Common myeloid progenitor, CD34-positive (primary cell): Measurements from ENCODE around the gene CDK14.
"Not testable (repeated sequence)": the region's sequence is repeated elsewhere in the genome, so short reads cannot be mapped to it uniquely, and the experiment has no call there.

Experiments used
- CTCF ChIA-PET: fragments of 350-600 bp; sonication (Branson Sonifier 250); formaldehyde crosslinking; loops from one replicate; lab custom pipeline; 2021; ENCODE audit warnings: antibody characterized with exemption; lab: Charles Lee
- POLR2A ChIA-PET: fragments of 350-600 bp; sonication (Branson Sonifier 250); formaldehyde crosslinking; loops from one replicate; lab custom pipeline; 2021; ENCODE audit warnings: antibody characterized with exemption; lab: Charles Lee
- DNase-seq, 3 donors: peaks; one replicate each; pipeline versions ENCODE4 v3.0.0 to v3.0.0-alpha.2; 2013
- H3K27ac ChIP-seq, 2 experiments: 1 replicate in 1 of 2; 2 replicates in 1 of 2; pipeline ENCODE4 v1.7.0; 2013; ENCODE audit warnings: inconsistent platforms in 2 of 2, low read length in 2 of 2, mild to moderate bottlenecking in 2 of 2, low read depth in 1 of 2, moderate library complexity in 1 of 2; ENCODE audit not compliant: severe bottlenecking in 2 of 2, insufficient read depth in 1 of 2, poor library complexity in 1 of 2
- H3K27me3 ChIP-seq, 5 experiments: replicated peaks in 2 of 5; 1 replicate in 3 of 5; 2 replicates in 2 of 5; pipeline versions ENCODE4 v1.6.1 to v1.7.0; 2013; ENCODE audit warnings: low read length in 4 of 5, mild to moderate bottlenecking in 2 of 5, moderate library complexity in 2 of 5, inconsistent platforms in 1 of 5; ENCODE audit not compliant: insufficient read depth in 5 of 5, control insufficient read depth in 4 of 5
- H3K36me3 ChIP-seq, 4 experiments: 1 replicate in 2 of 4; 2 replicates in 2 of 4; pipeline versions ENCODE4 v1.6.1 to v1.7.0; 2013; ENCODE audit warnings: low read length in 3 of 4, control low read depth in 1 of 4, mild to moderate bottlenecking in 1 of 4; ENCODE audit not compliant: control insufficient read depth in 4 of 4, insufficient read depth in 4 of 4
- H3K4me1 ChIP-seq, 4 experiments: 1 replicate in 3 of 4; 2 replicates in 1 of 4; pipeline versions ENCODE4 v1.6.1 to v1.7.1; 2013; ENCODE audit warnings: low read length in 3 of 4, mild to moderate bottlenecking in 3 of 4, control low read depth in 1 of 4, inconsistent platforms in 1 of 4, moderate library complexity in 1 of 4; ENCODE audit not compliant: control insufficient read depth in 4 of 4, insufficient read depth in 4 of 4; ENCODE audit errors: control extremely low read depth in 1 of 4
- H3K4me3 ChIP-seq, 7 experiments: 1 replicate in 4 of 7; 2 replicates in 3 of 7; pipeline versions ENCODE4 v1.5.1 to v1.7.0; 2013; ENCODE audit warnings: mild to moderate bottlenecking in 7 of 7, low read length in 6 of 7, moderate library complexity in 6 of 7, inconsistent platforms in 2 of 7, low read depth in 2 of 7, control low read depth in 1 of 7; ENCODE audit not compliant: insufficient read depth in 4 of 7, control insufficient read depth in 1 of 7; ENCODE audit errors: extremely low read depth in 1 of 7
- H3K9me3 ChIP-seq, 5 experiments: 1 replicate in 4 of 5; 2 replicates in 1 of 5; pipeline versions ENCODE4 v1.6.1 to v1.7.1; 2013; ENCODE audit warnings: low read length in 4 of 5, mild to moderate bottlenecking in 2 of 5, inconsistent platforms in 1 of 5, low read depth in 1 of 5, moderate library complexity in 1 of 5; ENCODE audit not compliant: control insufficient read depth in 4 of 5, insufficient read depth in 2 of 5; ENCODE audit errors: control extremely low read depth in 1 of 5
- WGBS: methylation state at CpG from one replicate; pipeline ENCODE4 v1.1.5; 2013; ENCODE audit not compliant: insufficient coverage; 5-methylcytosine and 5-hydroxymethylcytosine counted together

The CDK14 gene

GRCh38 chr7:90777886-90778285, 181.8 kb downstream of the CDK14 start:
- Histone ChIP-seq H3K36me3 (no peaks in the 10 kb centered on the region), H3K27ac (no peak overlapping the region), H3K27me3 (no peaks in the 10 kb centered on the region), H3K4me1 (no peaks in the 10 kb centered on the region), H3K4me3 (no peak overlapping the region), H3K9me3 (peaks cover 0 to 4% (median 0%) of the 10 kb centered on the region in 5 experiments)
- no peak for DNase-seq
- ChIA-PET CTCF (no interaction called here), POLR2A (no interaction called here)

GRCh38 chr7:90788052-90788451, 191.9 kb downstream of the CDK14 start:
- ChIA-PET CTCF (no interaction called here), POLR2A (no interaction called here)
- no peak for DNase-seq
- H3K36me3 ChIP-seq = peaks cover 0 to 3% (median 0%) of the 10 kb centered on the region in 4 experiments
- no peak overlapping the region for H3K4me3 ChIP-seq
- H3K9me3 ChIP-seq = peaks cover 3 to 17% (median 6%) of the 10 kb centered on the region in 5 experiments
- no peaks in the 10 kb centered on the region for H3K27me3 ChIP-seq
- 81% methylated on average over 4 of the region's 4 CpGs for WGBS
- no peak overlapping the region for H3K27ac ChIP-seq
- H3K4me1 ChIP-seq = no peaks in the 10 kb centered on the region

- Histone ChIP-seq H3K27ac (no peak overlapping the region), H3K27me3 (no peaks in the 10 kb centered on the region), H3K4me1 (no peaks in the 10 kb centered on the region), H3K36me3 (peaks cover 0 to 3% (median 0%) of the 10 kb centered on the region in 4 experiments), H3K4me3 (no peak overlapping the region), H3K9me3 (peaks cover 3 to 14% (median 9%) of the 10 kb centered on the region in 5 experiments)
- ChIA-PET POLR2A (no interaction called here), CTCF (interaction anchor here (1.0 kb wide), 1 partner anchor 11 kb away, joined by 4 read pairs; no protein-coding TSS in a partner anchor)
- WGBS = no CpG with 5 or more reads among the region's 1 CpG
- DNase-seq = no peak
These were observed 193.7 kb downstream of the CDK14 start for GRCh38 chr7:90789736-90790306.

GRCh38 chr7:90791596-90791995, 195.5 kb downstream of the CDK14 start:
- DNase-seq = no peak
- Histone ChIP-seq H3K36me3 (peaks cover 0 to 3% (median 0%) of the 10 kb centered on the region in 4 experiments), H3K4me1 (no peaks in the 10 kb centered on the region), H3K9me3 (peaks cover 2 to 19% (median 9%) of the 10 kb centered on the region in 5 experiments), H3K4me3 (no peak overlapping the region), H3K27ac (no peak overlapping the region), H3K27me3 (no peaks in the 10 kb centered on the region)
- WGBS = 100% methylated on average over 2 of the region's 3 CpGs
- ChIA-PET POLR2A (no interaction called here), CTCF (no interaction called here)

- WGBS = 100% methylated on average over 1 of the region's 1 CpG
- no peaks in the 10 kb centered on the region for H3K4me1 ChIP-seq
- CTCF ChIA-PET = no interaction called here
- H3K27me3 ChIP-seq = no peaks in the 10 kb centered on the region
- no peak overlapping the region for H3K4me3 ChIP-seq
- H3K36me3 ChIP-seq = peaks cover 0 to 3% (median 0%) of the 10 kb centered on the region in 4 experiments
- POLR2A ChIA-PET = no interaction called here
- H3K9me3 ChIP-seq = peaks cover 3 to 22% (median 9%) of the 10 kb centered on the region in 5 experiments
- H3K27ac ChIP-seq = no peak overlapping the region
- DNase-seq = no peak
These were observed 196.2 kb downstream of the CDK14 start for GRCh38 chr7:90792301-90792700.

- CTCF ChIA-PET, POLR2A ChIA-PET: not testable (repeated sequence)
These were observed 198.1 kb downstream of the CDK14 start for GRCh38 chr7:90794234-90794633.

GRCh38 chr7:90797596-90797995, 201.5 kb downstream of the CDK14 start:
- ChIA-PET CTCF (no interaction called here), POLR2A (no interaction called here)
- DNase-seq = no peak
- no peak overlapping the region for H3K4me3 ChIP-seq
- peaks cover 1 to 20% (median 6%) of the 10 kb centered on the region in 5 experiments for H3K9me3 ChIP-seq
- no peak overlapping the region for H3K27ac ChIP-seq
- no peaks in the 10 kb centered on the region for H3K36me3 ChIP-seq
- no CpG with 5 or more reads among the region's 2 CpGs for WGBS
- no peaks in the 10 kb centered on the region for H3K4me1 ChIP-seq
- no peaks in the 10 kb centered on the region for H3K27me3 ChIP-seq

More at GRCh38 chr7:90794234-90794633, 198.1 kb downstream of the CDK14 start:
- H3K4me1 ChIP-seq, H3K27me3 ChIP-seq, H3K27ac ChIP-seq, H3K36me3 ChIP-seq, H3K4me3 ChIP-seq: not testable (repeated sequence)
- WGBS = over 99% methylated on average over 8 of the region's 12 CpGs
- peak in 2 of 3 donors; percentile 7 to 10 for DNase-seq
- H3K9me3 ChIP-seq = peaks cover 3 to 26% (median 9%) of the 10 kb centered on the region in 5 experiments
